PC-3 (cell line): ENCODE results near the gene TRAF1. TPM values are rescaled to one million over a fixed set of nuclear protein-coding genes. Genes with fewer than 3 reads are reported as not detected.

Experiments
- ATAC-seq: fragments of 200-7000 bp; cut with Tn5 transposase; 2 replicates; pipeline ENCODE4 v1.9.1; 2020; ENCODE audit warnings: mild to moderate bottlenecking, moderate library complexity
- BruUV-seq: library from RNA; stranded (reverse); fragments of 400-500 nt; replicated peaks from 2 replicates; lab custom pipeline; 2021; lab: Mats Ljungman, UMichigan
- CTCF ChIA-PET: fragments of 300-600 bp; sonication (Branson Sonifier 250); formaldehyde crosslinking; loops from one replicate; lab custom pipeline; 2022; ENCODE audit warnings: antibody characterized with exemption; lab: Charles Lee
- POLR2A ChIA-PET: fragments of 300-600 bp; sonication (Branson Sonifier 250); formaldehyde crosslinking; loops from one replicate; lab custom pipeline; 2022; ENCODE audit warnings: antibody characterized with exemption; ENCODE audit not compliant: unreplicated experiment; lab: Charles Lee
- DNase-seq: peaks from one replicate; pipeline ENCODE4 v3.0.0-alpha.2; 2015
- H2AFZ ChIP-seq: fragments of 300-600 bp; sonication (generic); 2 replicates; pipeline ENCODE4 v1.6.0; 2016; ENCODE audit warnings: antibody characterized with exemption, low read length
- H3F3A ChIP-seq: fragments of 300-600 bp; sonication (generic); one replicate; pipeline ENCODE4 v1.6.0; 2017; ENCODE audit warnings: antibody characterized with exemption, low read length, control low read depth, mild to moderate bottlenecking; ENCODE audit not compliant: unreplicated experiment
- H3K27ac ChIP-seq: fragments of 300-600 bp; sonication (generic); 2 replicates; pipeline ENCODE4 v1.5.1; 2016; ENCODE audit warnings: mild to moderate bottlenecking, low read length
- H3K27me3 ChIP-seq: fragments of 300-600 bp; sonication (generic); 2 replicates; pipeline ENCODE4 v1.6.1; 2016; ENCODE audit warnings: low read length, mixed read lengths
- H3K36me3 ChIP-seq: fragments of 300-600 bp; sonication (generic); 2 replicates; pipeline ENCODE4 v1.6.1; 2016; ENCODE audit warnings: low read depth, mixed run types, low read length, mixed read lengths
- H3K4me1 ChIP-seq: fragments of 300-600 bp; sonication (generic); 2 replicates; pipeline ENCODE4 v1.5.1; 2016; ENCODE audit warnings: low read length; ENCODE audit not compliant: insufficient read depth
- H3K4me2 ChIP-seq: fragments of 300-600 bp; sonication (generic); 2 replicates; pipeline ENCODE4 v1.6.0; 2016; ENCODE audit warnings: low read length
- H3K4me3 ChIP-seq: fragments of 300-600 bp; sonication (generic); 2 replicates; pipeline ENCODE4 v1.5.1; 2016; ENCODE audit warnings: mild to moderate bottlenecking, low read length, mixed read lengths
- H3K79me2 ChIP-seq: fragments of 300-600 bp; sonication (generic); 2 replicates; pipeline ENCODE4 v1.6.1; 2017; ENCODE audit warnings: low read length, mixed read lengths
- H3K9ac ChIP-seq: fragments of 300-600 bp; sonication (generic); 2 replicates; pipeline ENCODE4 v1.6.0; 2016; ENCODE audit warnings: mild to moderate bottlenecking, low read length
- H3K9me2 ChIP-seq: fragments of 300-600 bp; sonication (generic); replicated peaks from 2 replicates; pipeline ENCODE4 v1.6.1; 2016; ENCODE audit warnings: mixed run types, low read length, mixed read lengths
- H3K9me3 ChIP-seq: fragments of 300-600 bp; sonication (generic); 2 replicates; pipeline ENCODE4 v1.6.1; 2016; ENCODE audit warnings: low read length, mixed read lengths
- H4K20me1 ChIP-seq: fragments of 300-600 bp; sonication (generic); 2 replicates; pipeline ENCODE4 v1.6.1; 2016; ENCODE audit warnings: low read length, mixed read lengths
- CTCF ChIP-seq: fragments of 300-600 bp; sonication (generic); conservative IDR thresholded peaks from 2 replicates; pipeline ENCODE4 v1.5.1; 2017; ENCODE audit warnings: antibody characterized with exemption, low read depth, mild to moderate bottlenecking, low read length
- EZH2 ChIP-seq: fragments of 300-600 bp; sonication (generic); IDR thresholded peaks from one replicate; pipeline ENCODE4 v1.6.1; 2017; ENCODE audit warnings: antibody characterized with exemption, mild to moderate bottlenecking, low read length; ENCODE audit not compliant: unreplicated experiment
- EZH2phosphoT487 ChIP-seq: fragments of 300-600 bp; sonication (generic); IDR thresholded peaks from 2 replicates; pipeline ENCODE4 v1.6.1; 2018; ENCODE audit warnings: mild to moderate bottlenecking, antibody characterized with exemption, low read length, borderline replicate concordance
- intact Hi-C: fragments of 100-400 bp; cut with micrococcal nuclease; formaldehyde crosslinking; loops from 2 replicates; pipeline ENCODE4 v1.9.0; 2023
- total RNA-seq: library from RNA; depleted of rRNA; stranded (reverse); fragments of >200 nt; gene quantifications from 2 replicates; pipeline ENCODE4 v1.2.3, GENCODE V29; 2014

The TRAF1 gene
- total RNA-seq, 1 experiment from 2014 or later = 0.15 TPM

GRCh38 chr9:120946259-120946658 is 19.7 kb upstream of the TRAF1 start:
- H3K27ac ChIP-seq = peak overlapping the region; percentile 25; the same call in 1 of the 2 replicates
- H3K4me2 ChIP-seq = peak overlapping the region; percentile 44
- no peaks in the 10 kb centered on the region for H3K9me3 ChIP-seq
- DNase-seq (peak; percentile 69), ATAC-seq (peak; percentile 60)
- TF ChIP-seq EZH2phosphoT487 (no peak), EZH2 (no peak), CTCF (no peak)
- no peak overlapping the region for H3K9ac ChIP-seq
- no peaks in the 10 kb centered on the region for H3K36me3 ChIP-seq
- H4K20me1 ChIP-seq = no peaks in the 10 kb centered on the region
- H2AFZ ChIP-seq = no peak overlapping the region
- no peak overlapping the region for H3K4me3 ChIP-seq
- peaks cover 46% of the 10 kb centered on the region for H3K4me1 ChIP-seq
- intact Hi-C loops = no loop called here
- H3K27me3 ChIP-seq = no peaks in the 10 kb centered on the region
- CTCF ChIA-PET = no interaction called here
- H3K9me2 ChIP-seq = no peaks in the 10 kb centered on the region
- POLR2A ChIA-PET = no interaction called here
- BruUV-seq = no TSS peak
- no peaks in the 10 kb centered on the region for H3K79me2 ChIP-seq
- H3F3A ChIP-seq = peaks cover 8% of the 10 kb centered on the region

- no peak for ATAC-seq
- no peak overlapping the region for H3K9ac ChIP-seq
- DNase-seq = no peak
- BruUV-seq = no TSS peak
- ChIA-PET POLR2A (no interaction called here), CTCF (no interaction called here)
- H3K4me3 ChIP-seq = no peak overlapping the region
- intact Hi-C loops = loop anchor here (5.0 kb wide), 1 partner anchor 127 kb away; the partner anchor contains the start of gene CNTRL
- peaks cover 8% of the 10 kb centered on the region for H3F3A ChIP-seq
- no peaks in the 10 kb centered on the region for H3K36me3 ChIP-seq
- no peak overlapping the region for H2AFZ ChIP-seq
- H3K27ac ChIP-seq = no peak overlapping the region
- no peak overlapping the region for H3K4me2 ChIP-seq
- no peaks in the 10 kb centered on the region for H3K9me3 ChIP-seq
- peaks cover 58% of the 10 kb centered on the region for H3K4me1 ChIP-seq
- TF ChIP-seq CTCF (no peak), EZH2phosphoT487 (no peak), EZH2 (no peak)
- H3K9me2 ChIP-seq = no peaks in the 10 kb centered on the region
- no peaks in the 10 kb centered on the region for H3K27me3 ChIP-seq
- no peaks in the 10 kb centered on the region for H4K20me1 ChIP-seq
- no peaks in the 10 kb centered on the region for H3K79me2 ChIP-seq
Observed at GRCh38 chr9:120944948-120945347, 18.4 kb upstream of the TRAF1 start.

- DNase-seq = no peak
- no TSS peak for BruUV-seq
- Histone ChIP-seq H3K9me3 (no peaks in the 10 kb centered on the region), H4K20me1 (no peaks in the 10 kb centered on the region), H3K9me2 (no peaks in the 10 kb centered on the region), H3K79me2 (no peaks in the 10 kb centered on the region), H3K9ac (no peak overlapping the region), H3K4me1 (peaks cover 58% of the 10 kb centered on the region), H3F3A (peaks cover 8% of the 10 kb centered on the region), H3K4me3 (no peak overlapping the region), H3K27me3 (no peaks in the 10 kb centered on the region), H3K4me2 (no peak overlapping the region), H3K27ac (no peak overlapping the region), H3K36me3 (no peaks in the 10 kb centered on the region), H2AFZ (no peak overlapping the region)
- no peak for ATAC-seq
- intact Hi-C loops = loop anchor here (5.0 kb wide), 1 partner anchor 128 kb away; the partner anchor contains the start of gene CNTRL
- TF ChIP-seq EZH2phosphoT487 (no peak), EZH2 (no peak), CTCF (no peak)
- ChIA-PET CTCF (no interaction called here), POLR2A (no interaction called here)
Observed at GRCh38 chr9:120944434-120944843, 17.8 kb upstream of the TRAF1 start.
